ENCODE data around the gene COL25A1. TPM values are rescaled to one million over a fixed set of nuclear protein-coding genes. Genes with fewer than 3 reads are reported as not detected.

Gene COL25A1
- total and polyA plus RNA-seq, 2 donors (not counting 3 experiments of a cell fraction or from before 2014, with no cell fraction given) = 0.21 to 3.5 TPM

DNA sequence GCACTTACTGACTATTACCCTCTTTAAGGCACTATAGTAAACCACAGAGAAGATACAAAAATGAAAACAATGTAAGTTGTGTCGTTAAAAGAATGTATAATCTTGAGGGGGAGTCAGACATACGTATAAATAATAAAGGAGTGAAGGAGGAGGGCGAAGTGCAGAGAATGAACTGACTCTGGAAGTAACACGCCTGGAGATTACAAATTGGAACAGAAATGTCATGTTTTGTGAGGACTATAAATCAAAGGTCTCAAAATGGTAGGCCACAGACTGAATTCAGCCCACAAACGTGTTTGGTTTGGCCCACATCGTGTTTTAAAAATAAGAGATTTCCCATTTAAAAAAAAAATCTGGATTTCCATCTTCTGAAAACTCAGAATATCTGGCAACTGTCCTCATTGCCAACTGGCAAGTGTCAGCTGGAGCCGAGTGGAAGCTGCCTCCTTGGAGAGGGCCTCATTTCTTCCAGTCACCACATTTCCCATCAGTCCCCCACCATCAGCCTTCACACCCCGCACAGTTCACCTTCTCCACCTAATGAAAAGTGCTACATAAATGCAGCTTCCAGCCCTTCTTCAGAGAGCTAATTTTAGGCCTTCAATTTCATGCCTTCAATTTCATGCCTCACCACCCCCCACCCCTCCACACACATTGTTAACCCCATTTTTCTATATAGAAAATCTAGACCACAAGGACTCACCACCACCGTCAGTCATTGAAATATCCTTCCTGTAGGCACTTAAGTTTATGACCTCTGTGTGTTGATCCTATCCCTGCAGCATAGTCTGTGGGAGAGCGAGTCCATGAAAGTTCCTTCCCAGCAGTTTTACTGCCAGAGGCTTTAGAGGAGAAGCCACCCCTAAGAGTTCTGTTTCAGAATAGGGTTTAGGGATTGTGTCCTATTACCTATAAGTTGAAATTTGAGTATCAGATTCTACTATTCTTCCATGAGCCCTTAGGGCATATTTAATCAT is 32.0 kb upstream of the COL25A1 start:
- intact Hi-C loops (cut with micrococcal nuclease) (no loop called here), dilution Hi-C loops (cut with MboI; ENCODE audit: extremely low pct_ligation_motif_present, low sequenced_read_pairs) (no loop called here)
- H3K36me3 ChIP-seq (ENCODE audit: control insufficient read depth in 2 of 2, extremely low read depth in 1 of 2, insufficient read depth in 2 of 2, low read length in 2 of 2) = no peaks in the 10 kb centered on the region
- no peak overlapping the region for H3K27ac ChIP-seq (ENCODE audit: insufficient read depth, low read depth, low read length)
- H3K79me2 ChIP-seq (ENCODE audit: control insufficient read depth, insufficient read depth, low read length) = no peaks in the 10 kb centered on the region
- no peaks in the 10 kb centered on the region for H3K9me3 ChIP-seq (replicated peaks; ENCODE audit: control insufficient read depth, insufficient read depth, low read length)
- H3K4me2 ChIP-seq (ENCODE audit: insufficient read depth, low read length) = no peak overlapping the region
- H3K9ac ChIP-seq (replicated peaks; ENCODE audit: extremely low read depth, insufficient read depth, low read length) = no peak overlapping the region
- POLR2A ChIA-PET = no interaction called here
- CTCF ChIA-PET = interaction anchor here (1.1 to 2.2 kb wide), 3 partner anchors 71 to 652 kb away, joined by 3 to 8 read pairs (median 6); no protein-coding TSS in a partner anchor
- H3K9me1 ChIP-seq (replicated peaks; ENCODE audit: control insufficient read depth, extremely low read depth, insufficient read depth, low read length) = no peaks in the 10 kb centered on the region
- H2AFZ ChIP-seq (ENCODE audit: low read depth, low read length) = no peak overlapping the region
- no peak overlapping the region for H3K4me3 ChIP-seq (replicated peaks in 1 of 3; ENCODE audit: insufficient read depth in 1 of 3, low read depth in 1 of 3, low read length in 3 of 3)
- TF ChIP-seq POLR2AphosphoS5 (IDR thresholded peaks at IDR 0.05; ENCODE audit: insufficient read depth, low read depth, low read length) = no peak
- TF ChIP-seq GATA2 (IDR thresholded peaks at IDR 0.05; ENCODE audit: insufficient read depth, insufficient read length, low read depth, low read length) = no peak
- no peak for TF ChIP-seq POLR2A (IDR thresholded peaks at IDR 0.05; ENCODE audit: low read depth, low read length)
- TF ChIP-seq, protein P1, sequence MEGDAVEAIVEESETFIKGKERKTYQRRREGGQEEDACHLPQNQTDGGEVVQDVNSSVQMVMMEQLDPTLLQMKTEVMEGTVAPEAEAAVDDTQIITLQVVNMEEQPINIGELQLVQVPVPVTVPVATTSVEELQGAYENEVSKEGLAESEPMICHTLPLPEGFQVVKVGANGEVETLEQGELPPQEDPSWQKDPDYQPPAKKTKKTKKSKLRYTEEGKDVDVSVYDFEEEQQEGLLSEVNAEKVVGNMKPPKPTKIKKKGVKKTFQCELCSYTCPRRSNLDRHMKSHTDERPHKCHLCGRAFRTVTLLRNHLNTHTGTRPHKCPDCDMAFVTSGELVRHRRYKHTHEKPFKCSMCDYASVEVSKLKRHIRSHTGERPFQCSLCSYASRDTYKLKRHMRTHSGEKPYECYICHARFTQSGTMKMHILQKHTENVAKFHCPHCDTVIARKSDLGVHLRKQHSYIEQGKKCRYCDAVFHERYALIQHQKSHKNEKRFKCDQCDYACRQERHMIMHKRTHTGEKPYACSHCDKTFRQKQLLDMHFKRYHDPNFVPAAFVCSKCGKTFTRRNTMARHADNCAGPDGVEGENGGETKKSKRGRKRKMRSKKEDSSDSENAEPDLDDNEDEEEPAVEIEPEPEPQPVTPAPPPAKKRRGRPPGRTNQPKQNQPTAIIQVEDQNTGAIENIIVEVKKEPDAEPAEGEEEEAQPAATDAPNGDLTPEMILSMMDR (IDR thresholded peaks at IDR 0.05; ENCODE audit: extremely low read depth in 1 of 2, insufficient read depth in 1 of 2, low read depth in 1 of 2, low read length in 2 of 2) = no peak
- TF ChIP-seq MYC (IDR thresholded peaks at IDR 0.05; ENCODE audit: low read depth, low read length) = no peak
- TF ChIP-seq FOS (IDR thresholded peaks at IDR 0.05; ENCODE audit: borderline replicate concordance, insufficient read depth, low read length) = no peak
- TF ChIP-seq EZH2 (IDR thresholded peaks at IDR 0.05; ENCODE audit: borderline replicate concordance, low read depth, low read length, severe bottlenecking) = no peak
- TF ChIP-seq JUN (IDR thresholded peaks at IDR 0.05; ENCODE audit: borderline replicate concordance, insufficient read depth, insufficient read length, low read depth) = no peak
- TF ChIP-seq, protein P2, sequence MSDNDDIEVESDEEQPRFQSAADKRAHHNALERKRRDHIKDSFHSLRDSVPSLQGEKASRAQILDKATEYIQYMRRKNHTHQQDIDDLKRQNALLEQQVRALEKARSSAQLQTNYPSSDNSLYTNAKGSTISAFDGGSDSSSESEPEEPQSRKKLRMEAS (IDR thresholded peaks at IDR 0.05; ENCODE audit: insufficient read depth, insufficient read length) = no peak
- BruUV-seq (replicated peaks) = no TSS peak
- no peak for DNase-seq (ENCODE audit: low read depth, low spot score)
- H4K20me1 ChIP-seq (replicated peaks; ENCODE audit: control insufficient read depth, extremely low read depth, insufficient read depth, low read length) = no peaks in the 10 kb centered on the region
- FAIRE-seq = no peak
- H3K27me3 ChIP-seq (ENCODE audit: control insufficient read depth in 2 of 2, insufficient read depth in 2 of 2, low read length in 2 of 2) = no peaks in the 10 kb centered on the region
- H3K4me1 ChIP-seq (ENCODE audit: control insufficient read depth, extremely low read depth, insufficient read depth, low read length) = no peaks in the 10 kb centered on the region
